HCT116 (cell line): ENCODE results near the gene NRGN. TPM values are rescaled to one million over a fixed set of nuclear protein-coding genes. Genes with fewer than 3 reads are reported as not detected.

ENCODE experiments used
- ATAC-seq: fragments of 200-7000 bp; cut with Tn5 transposase; 2 replicates; pipeline ENCODE4 v1.9.1; 2020; ENCODE audit warnings: mild to moderate bottlenecking, moderate library complexity
- BruUV-seq: library from RNA; stranded (reverse); fragments of 400-500 nt; replicated peaks from 2 replicates; lab custom pipeline; 2021; lab: Mats Ljungman, UMichigan
- CTCF ChIA-PET: fragments of 300-600 bp; sonication (Branson Sonifier 250); formaldehyde crosslinking; loops from one replicate; lab custom pipeline; 2021; ENCODE audit warnings: antibody characterized with exemption; lab: Charles Lee
- POLR2A ChIA-PET: fragments of 300-600, 350-600 bp; sonication (Branson Sonifier 250); formaldehyde crosslinking; loops from one replicate; lab custom pipeline; 2021; ENCODE audit warnings: antibody characterized with exemption; lab: Charles Lee
- RAD21 ChIA-PET, 2 experiments: fragments of 300-600 bp; sonication (Branson Sonifier 250); formaldehyde crosslinking; loops; one replicate each; lab custom pipeline; 2023; ENCODE audit warnings: low total read pairs in 2 of 2; ENCODE audit not compliant: uncharacterized antibody in 2 of 2, unreplicated experiment in 2 of 2, low non-redundant PET in 1 of 2; lab: Charles Lee
- DNase-seq: peaks from one replicate; pipeline ENCODE4 v3.0.0-alpha.2; 2010; ENCODE audit warnings: low read depth, low spot score
- H2AFZ ChIP-seq: fragments of 200-600 bp; shearing (Covaris generic), sonication (generic); 2 replicates; pipeline ENCODE4 v1.6.1; 2017; ENCODE audit warnings: low read depth, mixed run types, mixed read lengths, antibody characterized with exemption, low read length; ENCODE audit not compliant: poor library complexity, severe bottlenecking
- H3K27ac ChIP-seq: 2 replicates; pipeline ENCODE4 v1.5.1; 2012; ENCODE audit warnings: low read depth, low read length
- H3K27me3 ChIP-seq: fragments of 200-600 bp; sonication (generic); 2 replicates; pipeline ENCODE4 v1.6.1; 2016; ENCODE audit warnings: mixed run types, low read length, mixed read lengths; ENCODE audit not compliant: insufficient read depth
- H3K36me3 ChIP-seq, 2 experiments: fragments of 200-500 bp in 1 of 2; fragments of 200-600 bp in 1 of 2; sonication (Bioruptor generic) in 1 of 2; sonication (generic) in 1 of 2; 2 replicates each; pipeline versions ENCODE4 v1.5.1 to v1.6.1; 2014 to 2016; ENCODE audit warnings: low read length in 2 of 2, inconsistent platforms in 1 of 2, mixed read lengths in 1 of 2, mixed run types in 1 of 2; ENCODE audit not compliant: insufficient read depth in 2 of 2, control insufficient read depth in 1 of 2
- H3K4me1 ChIP-seq, 2 experiments: fragments of 200-600 bp in 1 of 2; sonication (generic) in 1 of 2; 2 replicates each; pipeline versions ENCODE4 v1.5.1 to v1.6.1; 2012 to 2017; ENCODE audit warnings: low read length in 2 of 2, inconsistent platforms in 1 of 2, mild to moderate bottlenecking in 1 of 2, mixed read lengths in 1 of 2, mixed run types in 1 of 2, moderate library complexity in 1 of 2; ENCODE audit not compliant: insufficient read depth in 2 of 2, control insufficient read depth in 1 of 2
- H3K4me2 ChIP-seq: fragments of 200-600 bp; sonication (generic); 2 replicates; pipeline ENCODE4 v1.6.1; 2017; ENCODE audit warnings: mixed run types, low read length, mixed read lengths
- H3K4me3 ChIP-seq, 2 experiments: fragments of 200-600 bp in 1 of 2; sonication (generic) in 1 of 2; replicated peaks in 1 of 2; 2 replicates each; pipeline ENCODE4 v1.5.1; 2011 to 2016; ENCODE audit warnings: low read length in 2 of 2, control low read depth in 1 of 2, low read depth in 1 of 2, mild to moderate bottlenecking in 1 of 2, mixed read lengths in 1 of 2, mixed run types in 1 of 2
- H3K79me2 ChIP-seq: fragments of 200-600 bp; sonication (generic); 2 replicates; pipeline ENCODE4 v1.6.1; 2017; ENCODE audit warnings: mild to moderate bottlenecking, mixed run types, low read length, moderate library complexity, mixed read lengths; ENCODE audit not compliant: insufficient read depth
- H3K9ac ChIP-seq: fragments of 200-600 bp; sonication (generic); 2 replicates; pipeline ENCODE4 v1.6.1; 2016; ENCODE audit warnings: low read length, mixed read lengths
- H3K9me2 ChIP-seq: fragments of 200-600 bp; sonication (generic), shearing (Covaris generic); 2 replicates; pipeline ENCODE4 v1.6.1; 2017; ENCODE audit warnings: mixed run types, mild to moderate bottlenecking, moderate library complexity; ENCODE audit not compliant: insufficient read depth
- H3K9me3 ChIP-seq, 2 experiments: fragments of 200-500 bp in 1 of 2; fragments of 200-600 bp in 1 of 2; sonication (Bioruptor generic) in 1 of 2; sonication (generic) in 1 of 2; 2 replicates each; pipeline ENCODE4 v1.6.1; 2014 to 2017; ENCODE audit warnings: low read length in 2 of 2, mixed read lengths in 2 of 2, inconsistent platforms in 1 of 2, low read depth in 1 of 2, mild to moderate bottlenecking in 1 of 2, mixed run types in 1 of 2, moderate library complexity in 1 of 2; ENCODE audit not compliant: control insufficient read depth in 1 of 2, insufficient read depth in 1 of 2
- H4K20me1 ChIP-seq: fragments of 200-600 bp; sonication (generic), shearing (Covaris generic); 2 replicates; pipeline ENCODE4 v1.6.1; 2017; ENCODE audit warnings: mixed run types, mild to moderate bottlenecking, moderate library complexity; ENCODE audit not compliant: insufficient read depth
- CBX3 ChIP-seq: IDR thresholded peaks from 2 replicates; pipeline ENCODE4 v1.6.1; 2012; ENCODE audit warnings: low read depth
- CEBPB ChIP-seq: IDR thresholded peaks from 2 replicates; pipeline ENCODE4 v1.6.1; 2012; ENCODE audit warnings: low read depth
- ELF1 ChIP-seq: IDR thresholded peaks from 2 replicates; pipeline ENCODE4 v1.6.1; 2012; ENCODE audit warnings: low read depth, borderline replicate concordance
- JUND ChIP-seq: IDR thresholded peaks from 2 replicates; pipeline ENCODE4 v1.6.1; 2012
- POLR2A ChIP-seq: IDR thresholded peaks from 2 replicates; pipeline ENCODE4 v1.7.0; 2011; ENCODE audit warnings: borderline replicate concordance; ENCODE audit not compliant: insufficient read depth, insufficient read length; ENCODE audit errors: extremely low read depth
- RAD21 ChIP-seq: IDR thresholded peaks from 2 replicates; pipeline ENCODE4 v1.6.1; 2012; ENCODE audit warnings: low read depth, mild to moderate bottlenecking
- SIN3A ChIP-seq: IDR thresholded peaks from 2 replicates; pipeline ENCODE4 v1.6.1; 2012; ENCODE audit warnings: low read depth
- SP1 ChIP-seq: IDR thresholded peaks from 2 replicates; pipeline ENCODE4 v1.6.1; 2012; ENCODE audit warnings: low read depth
- SRF ChIP-seq: IDR thresholded peaks from 2 replicates; pipeline ENCODE4 v1.6.1; 2012; ENCODE audit warnings: low read depth
- TCF7L2 ChIP-seq: IDR thresholded peaks from 2 replicates; pipeline ENCODE4 v1.7.0; 2011; ENCODE audit warnings: borderline replicate concordance, inconsistent platforms; ENCODE audit not compliant: insufficient read depth, insufficient read length; ENCODE audit errors: extremely low read depth
- ZNF274 ChIP-seq: fragments of 200-500 bp; sonication (Bioruptor generic); IDR thresholded peaks from 2 replicates; pipeline ENCODE4 v1.6.1; 2014; ENCODE audit warnings: mild to moderate bottlenecking, low read depth, low read length, inconsistent platforms
- intact Hi-C: fragments of 100-400 bp; cut with micrococcal nuclease; formaldehyde crosslinking; loops from 2 replicates; pipeline ENCODE4 v1.10.0; 2022
- total RNA-seq: library from RNA; stranded (reverse); gene quantifications from one replicate; pipeline ENCODE4 v1.2.1, GENCODE V29; 2021; ENCODE audit not compliant: unreplicated experiment
- TF ChIP-seq, protein P1 (sequence below): IDR thresholded peaks from 2 replicates; pipeline ENCODE4 v1.6.1; 2012

The NRGN gene
- total RNA-seq, 1 experiment from 2014 or later: 33.3 TPM

DNA sequence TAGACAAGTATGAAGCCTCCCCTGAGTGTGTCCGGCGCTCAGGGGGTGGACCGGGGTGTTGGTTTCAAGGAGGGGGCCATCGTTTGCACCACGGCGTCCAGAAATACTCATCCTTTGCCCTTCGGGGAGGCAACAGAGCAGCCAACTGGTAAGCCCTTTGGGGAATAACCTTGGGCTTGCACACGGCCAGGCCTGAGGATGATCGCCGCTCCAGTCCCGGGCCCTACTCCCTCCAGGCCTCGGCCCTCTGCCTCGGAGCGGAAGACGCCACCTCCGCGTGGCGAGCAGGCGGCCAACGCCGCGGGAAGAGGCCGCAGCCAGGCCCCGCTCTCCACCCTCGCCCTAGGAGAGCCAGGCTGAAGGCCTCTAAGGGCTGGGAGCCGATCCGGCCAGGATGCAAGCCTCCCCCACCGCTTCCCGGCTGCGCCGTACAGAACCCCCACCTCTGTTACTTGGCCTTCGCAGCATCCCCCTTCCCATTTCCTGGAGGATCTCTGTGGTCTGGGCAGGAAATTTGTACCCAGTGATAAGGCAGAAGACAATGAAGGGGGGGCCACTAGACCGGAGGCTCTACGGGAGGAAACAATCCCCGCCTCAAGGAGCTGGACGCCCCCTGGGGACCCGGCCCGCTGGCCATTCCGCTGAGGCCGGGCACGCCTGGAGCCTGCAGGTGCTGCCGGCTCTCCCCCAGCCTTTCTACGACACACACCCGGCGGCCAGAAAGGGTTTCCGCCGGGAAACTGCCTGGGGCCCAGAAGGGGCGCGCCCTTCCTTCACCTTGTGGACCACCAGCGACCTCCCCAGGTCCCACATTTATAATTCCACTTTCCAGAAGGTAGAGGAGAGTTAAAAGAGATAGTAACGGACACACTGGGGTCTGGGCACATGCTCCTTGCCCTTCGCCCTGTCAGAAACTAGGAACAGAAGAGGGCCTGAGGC is 19.8 kb downstream of the NRGN start:
- POLR2A ChIA-PET: no interaction called here
- no peak for DNase-seq
- no peaks in the 10 kb centered on the region for H3K79me2 ChIP-seq
- intact Hi-C loops: no loop called here
- H4K20me1 ChIP-seq: no peaks in the 10 kb centered on the region; the same call in 1 of the 2 replicates
- no peaks in the 10 kb centered on the region for H3K9me3 ChIP-seq
- no peak overlapping the region for H3K27ac ChIP-seq
- no peaks in the 10 kb centered on the region for H3K9me2 ChIP-seq
- H3K9ac ChIP-seq: no peak overlapping the region
- peaks cover 20 to 40% of the 10 kb centered on the region in 2 experiments for H3K4me1 ChIP-seq
- H3K4me3 ChIP-seq: no peak overlapping the region
- CTCF ChIA-PET: interaction anchor here (1.8 kb wide), 1 partner anchor 90 kb away, joined by 9 read pairs; no protein-coding TSS in a partner anchor
- H3K27me3 ChIP-seq: no peaks in the 10 kb centered on the region
- ATAC-seq: no peak
- TF ChIP-seq POLR2A (no peak), ZNF274 (no peak), ELF1 (no peak), SP1 (no peak), RAD21 (no peak)
- TF ChIP-seq, protein P1, sequence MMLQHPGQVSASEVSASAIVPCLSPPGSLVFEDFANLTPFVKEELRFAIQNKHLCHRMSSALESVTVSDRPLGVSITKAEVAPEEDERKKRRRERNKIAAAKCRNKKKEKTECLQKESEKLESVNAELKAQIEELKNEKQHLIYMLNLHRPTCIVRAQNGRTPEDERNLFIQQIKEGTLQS: no peak
- TF ChIP-seq, all 23 proteins: peak for 0
- no peak overlapping the region for H3K4me2 ChIP-seq
- no peaks in the 10 kb centered on the region for H3K36me3 ChIP-seq
- RAD21 ChIA-PET: no interaction called here
- no peak overlapping the region for H2AFZ ChIP-seq
- no TSS peak for BruUV-seq

DNA sequence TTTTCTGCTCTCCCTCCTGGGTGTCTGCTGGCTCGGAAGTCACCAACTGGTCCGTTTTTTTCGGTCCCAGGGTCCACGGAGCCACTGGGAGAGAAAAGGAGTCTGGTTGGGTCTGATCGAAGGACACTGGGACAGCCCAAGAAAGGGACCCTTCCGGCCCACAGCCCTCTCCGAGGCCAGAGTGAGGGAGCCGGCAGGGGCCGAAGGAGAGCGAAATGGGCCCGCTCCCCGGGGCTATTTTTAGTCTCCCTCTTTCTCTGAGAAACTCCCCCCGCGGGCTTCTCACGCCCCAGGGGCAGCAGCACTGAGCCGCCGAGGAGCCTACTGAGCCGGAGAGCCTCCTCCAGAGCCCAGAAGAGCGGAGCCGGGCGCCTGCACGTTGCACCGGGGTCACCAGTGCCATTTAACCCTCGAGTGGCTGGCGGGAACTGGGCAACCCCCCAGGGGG is 20.5 kb downstream of the NRGN start:
- Histone ChIP-seq H3K27ac (no peak overlapping the region), H3K36me3 (no peaks in the 10 kb centered on the region), H3K79me2 (no peaks in the 10 kb centered on the region), H2AFZ (no peak overlapping the region), H3K9ac (no peak overlapping the region), H3K4me3 (no peak overlapping the region), H3K9me2 (no peaks in the 10 kb centered on the region), H3K4me1 (peaks cover 20 to 40% of the 10 kb centered on the region in 2 experiments), H3K4me2 (no peak overlapping the region), H3K9me3 (no peaks in the 10 kb centered on the region), H3K27me3 (no peaks in the 10 kb centered on the region), H4K20me1 (no peaks in the 10 kb centered on the region; the same call in 1 of the 2 replicates)
- ATAC-seq (no peak), DNase-seq (no peak)
- BruUV-seq: no TSS peak
- intact Hi-C loops: no loop called here
- ChIA-PET POLR2A (no interaction called here), CTCF (interaction anchor here (0.8 kb wide), 1 partner anchor 10 kb away, joined by 3 read pairs; no protein-coding TSS in a partner anchor), RAD21 (no interaction called here)
- no peak for TF ChIP-seq SP1
- TF ChIP-seq CBX3: no peak
- no peak for TF ChIP-seq ELF1
- TF ChIP-seq JUND: no peak
- TF ChIP-seq TCF7L2: no peak
- TF ChIP-seq, protein P1: no peak
- no peak for TF ChIP-seq CEBPB
- no peak for TF ChIP-seq SIN3A
- TF ChIP-seq SRF: no peak
